Activated naive CD4-positive, alpha-beta T cell treated with anti-CD3 and anti-CD28 coated beads, Interleukin-2, amount 10 ng/mL, durations not matched to agents 5 hours and 36 hours (primary cell): ENCODE data around the gene CYP2C8. TPM values are rescaled to one million over a fixed set of nuclear protein-coding genes. Genes with fewer than 3 reads are reported as not detected.

Source experiments
- total RNA-seq, 2 experiments: library from RNA; stranded (reverse); gene quantifications; one replicate each; pipeline ENCODE4 v1.2.3, GENCODE V29; 2021

The CYP2C8 gene
- total RNA-seq = not detected

GRCh38 chr10:95069286-95069685 is at the start of gene CYP2C8:
TSS of gene CYP2C8 (minus strand) at chr10:95069497. CDS start at chr10:95069402, 95 bp downstream.

Other genes starting within 250 kb of the CYP2C8 start
- not detected for gene CYP2C9, start 130.8 kb downstream of the CYP2C8 start, total RNA-seq
- gene ACSM6, start 124.7 kb upstream of the CYP2C8 start, total RNA-seq = not detected
- 10 to 100 TPM; 20.6 to 21.0 TPM for gene PDLIM1, start 221.5 kb upstream of the CYP2C8 start, total RNA-seq